ENCODE data around the gene TSC1. TPM values are rescaled to one million over a fixed set of nuclear protein-coding genes. Genes with fewer than 3 reads are reported as not detected.

The TSC1 gene
- total RNA-seq, 2 experiments from 2014 or later, result 20.7 to 23.2 TPM

GRCh38 chr9:132857616-132858342, 86.6 kb downstream of the TSC1 start:
- Mint-ChIP-seq H3K27ac (no peak overlapping the region), H3K4me1 (ENCODE audit: low read depth) (peaks cover 12% of the 10 kb centered on the region), H3K9me3 (no peaks in the 10 kb centered on the region), H3K36me3 (ENCODE audit: low read depth) (no peaks in the 10 kb centered on the region), H3K4me3 (no peak overlapping the region), H3K27me3 (peaks cover 2% of the 10 kb centered on the region)
- no peak for ATAC-seq
- POLR2A ChIA-PET, result no interaction called here
- intact Hi-C loops (cut with micrococcal nuclease), result no loop called here
- CTCF ChIA-PET, result interaction anchor here (1.7 kb wide), 1 partner anchor 44 kb away, joined by 4 read pairs; no protein-coding TSS in a partner anchor
- DNase-seq, result no peak
- TF ChIP-seq, protein P1, sequence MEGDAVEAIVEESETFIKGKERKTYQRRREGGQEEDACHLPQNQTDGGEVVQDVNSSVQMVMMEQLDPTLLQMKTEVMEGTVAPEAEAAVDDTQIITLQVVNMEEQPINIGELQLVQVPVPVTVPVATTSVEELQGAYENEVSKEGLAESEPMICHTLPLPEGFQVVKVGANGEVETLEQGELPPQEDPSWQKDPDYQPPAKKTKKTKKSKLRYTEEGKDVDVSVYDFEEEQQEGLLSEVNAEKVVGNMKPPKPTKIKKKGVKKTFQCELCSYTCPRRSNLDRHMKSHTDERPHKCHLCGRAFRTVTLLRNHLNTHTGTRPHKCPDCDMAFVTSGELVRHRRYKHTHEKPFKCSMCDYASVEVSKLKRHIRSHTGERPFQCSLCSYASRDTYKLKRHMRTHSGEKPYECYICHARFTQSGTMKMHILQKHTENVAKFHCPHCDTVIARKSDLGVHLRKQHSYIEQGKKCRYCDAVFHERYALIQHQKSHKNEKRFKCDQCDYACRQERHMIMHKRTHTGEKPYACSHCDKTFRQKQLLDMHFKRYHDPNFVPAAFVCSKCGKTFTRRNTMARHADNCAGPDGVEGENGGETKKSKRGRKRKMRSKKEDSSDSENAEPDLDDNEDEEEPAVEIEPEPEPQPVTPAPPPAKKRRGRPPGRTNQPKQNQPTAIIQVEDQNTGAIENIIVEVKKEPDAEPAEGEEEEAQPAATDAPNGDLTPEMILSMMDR (IDR thresholded peaks at IDR 0.05), result no peak

DNA sequence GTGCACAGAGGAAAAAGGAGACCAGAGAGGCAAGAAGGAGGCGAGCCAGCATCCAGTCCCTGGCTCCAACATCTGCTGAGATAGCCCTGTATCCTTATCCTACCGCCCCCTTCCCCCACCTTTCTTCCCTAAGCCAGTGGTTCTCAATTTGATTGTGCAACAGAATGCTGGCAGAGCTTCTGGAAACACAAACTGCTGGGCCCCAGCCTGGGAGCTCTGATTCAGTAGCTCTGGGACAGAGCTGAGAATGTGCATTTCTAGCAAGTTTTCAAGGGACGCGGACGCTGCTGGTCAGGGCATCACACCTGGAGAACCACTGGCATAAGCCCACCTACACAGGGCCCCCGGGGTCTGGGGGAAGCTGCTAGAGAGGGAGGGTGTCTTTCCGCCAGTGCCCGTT, 87.4 kb downstream of the TSC1 start:
- H3K4me1 Mint-ChIP-seq (ENCODE audit: low read depth), result peaks cover 5% of the 10 kb centered on the region
- ATAC-seq (no peak), DNase-seq (no peak)
- no peak overlapping the region for H3K27ac Mint-ChIP-seq
- H3K36me3 Mint-ChIP-seq (ENCODE audit: low read depth), result no peaks in the 10 kb centered on the region
- intact Hi-C loops (cut with micrococcal nuclease), result no loop called here
- ChIA-PET CTCF (interaction anchor here (1.1 to 1.7 kb wide), 2 partner anchors 44 to 348 kb away, joined by 3 to 4 read pairs; no protein-coding TSS in a partner anchor), POLR2A (no interaction called here)
- H3K9me3 Mint-ChIP-seq, result no peaks in the 10 kb centered on the region
- H3K27me3 Mint-ChIP-seq, result peaks cover 2% of the 10 kb centered on the region
- TF ChIP-seq, protein P1 (IDR thresholded peaks at IDR 0.05), result no peak
- no peak overlapping the region for H3K4me3 Mint-ChIP-seq

- H3K4me3 Mint-ChIP-seq, result no peak overlapping the region
- POLR2A ChIA-PET, result no interaction called here
Observed at GRCh38 chr9:132855904-132856303, 88.5 kb downstream of the TSC1 start.

GRCh38 chr9:132854832-132855231, 89.6 kb downstream of the TSC1 start:
- ATAC-seq, result no peak
- TF ChIP-seq, protein P1 (IDR thresholded peaks at IDR 0.05), result no peak
- Mint-ChIP-seq H3K4me3 (no peak overlapping the region), H3K27ac (no peak overlapping the region), H3K27me3 (peaks cover 2% of the 10 kb centered on the region), H3K4me1 (ENCODE audit: low read depth) (peaks cover 18% of the 10 kb centered on the region), H3K9me3 (no peaks in the 10 kb centered on the region), H3K36me3 (ENCODE audit: low read depth) (no peaks in the 10 kb centered on the region)
- intact Hi-C loops (cut with micrococcal nuclease), result no loop called here
- ChIA-PET POLR2A (interaction anchor here (1.0 kb wide), 1 partner anchor 112 kb away, joined by 3 read pairs; no protein-coding TSS in a partner anchor), CTCF (no interaction called here)
- no peak for DNase-seq

More at GRCh38 chr9:132855904-132856303, 88.5 kb downstream of the TSC1 start:
- no peaks in the 10 kb centered on the region for H3K9me3 Mint-ChIP-seq
- no peak overlapping the region for H3K27ac Mint-ChIP-seq
- H3K27me3 Mint-ChIP-seq, result peaks cover 2% of the 10 kb centered on the region
- CTCF ChIA-PET, result interaction anchor here (1.1 kb wide), 1 partner anchor 347 kb away, joined by 3 read pairs; no protein-coding TSS in a partner anchor
- TF ChIP-seq, protein P1 (IDR thresholded peaks at IDR 0.05), result no peak
- no peaks in the 10 kb centered on the region for H3K36me3 Mint-ChIP-seq (ENCODE audit: low read depth)
- no peak for DNase-seq
- peaks cover 15% of the 10 kb centered on the region for H3K4me1 Mint-ChIP-seq (ENCODE audit: low read depth)
- intact Hi-C loops (cut with micrococcal nuclease), result no loop called here
- no peak for ATAC-seq

- intact Hi-C loops (cut with micrococcal nuclease), result no loop called here
- DNase-seq (no peak), ATAC-seq (no peak)
- TF ChIP-seq, protein P1 (IDR thresholded peaks at IDR 0.05), result no peak
- no peaks in the 10 kb centered on the region for H3K36me3 Mint-ChIP-seq (ENCODE audit: low read depth)
- H3K4me1 Mint-ChIP-seq (ENCODE audit: low read depth), result peaks cover 28% of the 10 kb centered on the region
- no peak overlapping the region for H3K4me3 Mint-ChIP-seq
- no peaks in the 10 kb centered on the region for H3K9me3 Mint-ChIP-seq
- ChIA-PET CTCF (interaction anchor here (0.8 kb wide), 1 partner anchor 49 kb away, joined by 3 read pairs; no protein-coding TSS in a partner anchor), POLR2A (interaction anchor here (1.3 kb wide), 1 partner anchor 90 kb away, joined by 5 read pairs; no protein-coding TSS in a partner anchor)
- H3K27me3 Mint-ChIP-seq, result peaks cover under 1% of the 10 kb centered on the region
- H3K27ac Mint-ChIP-seq, result no peak overlapping the region
Observed at GRCh38 chr9:132853482-132853881, 90.9 kb downstream of the TSC1 start.
